ENCODE data around the gene C2CD4C.

GRCh38 chr19:387777-388176 lies 21.2 kb downstream of the C2CD4C start:
- TF ChIP-seq EZH2 (IDR thresholded peaks at IDR 0.05; ENCODE audit: low read length) (no peak), CTCF (optimal IDR thresholded peaks at IDR 0.05 in 1 of 3, IDR thresholded peaks at IDR 0.05 in 1 of 3, conservative IDR thresholded peaks at IDR 0.05 in 1 of 3; ENCODE audit: extremely low read depth in 1 of 3, insufficient read depth in 2 of 3, low read length in 3 of 3) (no peak)

Data from keratinocyte (primary cell).